NCI-H1092 treated with DMSO at 0.1 percent for 48 hours (cell line): Measurements from ENCODE around the gene LEKR1.

Experiments used
- DNase-seq: peaks from one replicate; lab custom pipeline; 2025; lab: John Stamatoyannopoulos, UW

The LEKR1 gene

GRCh38 chr3:156983559-156983958 is 157.4 kb downstream of the LEKR1 start:
- no peak for DNase-seq

GRCh38 chr3:156985711-156986110 is 159.6 kb downstream of the LEKR1 start:
- DNase-seq = no peak

- DNase-seq = no peak
These were observed 161.8 kb downstream of the LEKR1 start for GRCh38 chr3:156987946-156988345.

GRCh38 chr3:156997351-156997750 is 171.2 kb downstream of the LEKR1 start:
- DNase-seq = no peak

GRCh38 chr3:157001221-157001957 is 175.2 kb downstream of the LEKR1 start:
- no peak for DNase-seq

GRCh38 chr3:157021679-157022078 is 195.5 kb downstream of the LEKR1 start:
- DNase-seq = no peak

- no peak for DNase-seq
These were observed 197.1 kb downstream of the LEKR1 start for GRCh38 chr3:157023226-157023625.

- no peak for DNase-seq
These were observed 199.9 kb downstream of the LEKR1 start for GRCh38 chr3:157026091-157026490.

- DNase-seq = no peak
These were observed 201.9 kb downstream of the LEKR1 start for GRCh38 chr3:157027861-157028745.

GRCh38 chr3:157029365-157029790 is 203.2 kb downstream of the LEKR1 start:
- no peak for DNase-seq

- no peak for DNase-seq
These were observed 204.6 kb downstream of the LEKR1 start for GRCh38 chr3:157030712-157031111.

- no peak for DNase-seq
These were observed 206.8 kb downstream of the LEKR1 start for GRCh38 chr3:157033001-157033400.

GRCh38 chr3:157040456-157040855 is 214.3 kb downstream of the LEKR1 start:
- no peak for DNase-seq

- no peak for DNase-seq
These were observed 216.1 kb downstream of the LEKR1 start for GRCh38 chr3:157042226-157042625.

GRCh38 chr3:157043771-157044170 is 217.6 kb downstream of the LEKR1 start:
- no peak for DNase-seq

GRCh38 chr3:157045238-157045850 is 219.2 kb downstream of the LEKR1 start:
- no peak for DNase-seq

GRCh38 chr3:157046520-157046919 is 220.4 kb downstream of the LEKR1 start:
- DNase-seq = no peak

GRCh38 chr3:157051055-157051454 is 224.9 kb downstream of the LEKR1 start:
- no peak for DNase-seq

- no peak for DNase-seq
These were observed 225.4 kb downstream of the LEKR1 start for GRCh38 chr3:157051591-157051990.

- DNase-seq = no peak
These were observed 229.9 kb downstream of the LEKR1 start for GRCh38 chr3:157056035-157056434.

- DNase-seq = no peak
These were observed 232.4 kb downstream of the LEKR1 start for GRCh38 chr3:157058392-157059071.

GRCh38 chr3:157059181-157059580 is 233.0 kb downstream of the LEKR1 start:
- DNase-seq = no peak
